ENCODE measurements around the gene SNX14.
"Not testable (repeated sequence)": the region's sequence is repeated elsewhere in the genome, so short reads cannot be mapped to it uniquely, and the experiment has no call there.

Gene SNX14, protein sequence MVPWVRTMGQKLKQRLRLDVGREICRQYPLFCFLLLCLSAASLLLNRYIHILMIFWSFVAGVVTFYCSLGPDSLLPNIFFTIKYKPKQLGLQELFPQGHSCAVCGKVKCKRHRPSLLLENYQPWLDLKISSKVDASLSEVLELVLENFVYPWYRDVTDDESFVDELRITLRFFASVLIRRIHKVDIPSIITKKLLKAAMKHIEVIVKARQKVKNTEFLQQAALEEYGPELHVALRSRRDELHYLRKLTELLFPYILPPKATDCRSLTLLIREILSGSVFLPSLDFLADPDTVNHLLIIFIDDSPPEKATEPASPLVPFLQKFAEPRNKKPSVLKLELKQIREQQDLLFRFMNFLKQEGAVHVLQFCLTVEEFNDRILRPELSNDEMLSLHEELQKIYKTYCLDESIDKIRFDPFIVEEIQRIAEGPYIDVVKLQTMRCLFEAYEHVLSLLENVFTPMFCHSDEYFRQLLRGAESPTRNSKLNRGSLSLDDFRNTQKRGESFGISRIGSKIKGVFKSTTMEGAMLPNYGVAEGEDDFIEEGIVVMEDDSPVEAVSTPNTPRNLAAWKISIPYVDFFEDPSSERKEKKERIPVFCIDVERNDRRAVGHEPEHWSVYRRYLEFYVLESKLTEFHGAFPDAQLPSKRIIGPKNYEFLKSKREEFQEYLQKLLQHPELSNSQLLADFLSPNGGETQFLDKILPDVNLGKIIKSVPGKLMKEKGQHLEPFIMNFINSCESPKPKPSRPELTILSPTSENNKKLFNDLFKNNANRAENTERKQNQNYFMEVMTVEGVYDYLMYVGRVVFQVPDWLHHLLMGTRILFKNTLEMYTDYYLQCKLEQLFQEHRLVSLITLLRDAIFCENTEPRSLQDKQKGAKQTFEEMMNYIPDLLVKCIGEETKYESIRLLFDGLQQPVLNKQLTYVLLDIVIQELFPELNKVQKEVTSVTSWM

DNA sequence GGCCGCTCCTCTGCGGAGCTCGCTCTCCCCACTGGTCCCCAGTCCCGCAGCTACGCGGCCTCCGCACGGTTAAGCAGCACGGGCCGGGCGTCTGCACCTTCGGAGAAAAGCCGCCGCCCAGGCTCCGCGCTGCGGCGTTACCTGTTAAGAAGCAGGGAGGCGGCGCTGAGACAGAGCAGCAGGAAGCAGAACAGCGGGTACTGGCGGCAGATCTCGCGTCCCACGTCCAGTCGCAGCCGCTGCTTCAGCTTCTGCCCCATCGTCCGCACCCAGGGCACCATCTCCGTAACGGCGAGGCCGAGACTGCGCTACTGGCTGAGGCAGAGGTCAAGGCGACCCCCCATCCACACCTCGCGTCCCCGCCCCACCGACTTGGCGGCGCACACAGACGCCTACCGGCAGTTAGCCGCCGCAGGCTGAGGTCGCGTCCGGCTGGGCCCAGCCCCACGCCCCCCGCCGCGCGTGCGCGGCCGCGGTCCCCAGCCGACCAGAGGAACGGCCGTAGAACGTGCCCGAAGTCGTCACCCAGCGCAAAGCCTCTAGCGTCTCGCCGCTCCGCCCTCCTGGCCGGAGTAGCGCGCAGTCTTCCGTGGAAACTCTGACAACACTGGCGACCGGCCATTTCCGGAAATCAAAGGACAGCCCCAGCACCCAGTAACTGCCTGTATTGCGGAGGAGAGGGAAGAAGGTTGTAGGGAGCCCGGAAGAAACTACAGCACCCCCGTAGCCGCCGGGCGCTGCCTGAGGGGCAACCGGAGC, at the start of gene SNX14:
TSS of gene SNX14 (minus strand) at position 421 of the 759 bp plus-strand sequence. CDS start at position 281, 140 bp downstream.
- peak; percentile 90 for DNase-seq (ENCODE audit: low read depth)

DNA sequence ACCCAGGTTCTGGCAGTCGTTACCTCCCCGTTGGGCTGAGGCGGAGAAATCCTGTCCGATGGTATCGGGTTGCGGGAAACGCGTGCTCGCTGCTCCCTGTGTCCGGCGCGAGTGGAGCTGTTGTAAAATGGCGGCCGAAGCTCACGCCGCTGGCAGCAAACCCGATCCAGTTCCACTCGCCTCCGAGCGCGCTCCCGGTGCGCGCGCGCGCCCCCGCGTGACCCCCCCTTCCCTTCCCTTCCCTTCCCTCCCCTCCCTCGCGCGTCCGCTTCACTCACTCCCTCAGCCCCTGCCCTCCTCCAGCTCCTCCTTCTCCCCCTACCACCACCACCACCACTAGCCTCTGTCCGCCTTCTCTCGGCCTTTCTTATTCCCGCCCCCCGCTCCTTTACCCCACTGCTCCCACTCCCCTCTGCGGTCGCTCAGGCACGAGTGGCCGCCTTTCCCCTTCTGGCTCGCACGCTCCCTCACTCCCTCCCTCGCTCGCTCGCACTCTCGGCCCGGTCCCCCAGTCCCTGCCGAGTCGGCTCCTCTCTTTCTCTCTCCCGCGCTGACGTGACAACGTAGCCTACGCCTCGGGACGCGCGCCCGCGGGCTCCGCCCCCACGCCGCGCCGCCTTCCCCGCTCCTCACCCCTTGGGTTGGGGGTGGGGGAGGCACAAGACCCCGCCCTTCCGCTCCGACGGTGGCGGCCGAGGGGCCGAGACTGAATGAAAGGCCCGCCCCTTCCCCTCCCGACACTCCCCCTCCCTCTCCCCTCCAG, 49.3 kb upstream of the SNX14 start, which contains the start of gene SYNCRIP:
TSS of gene SYNCRIP (minus strand) at position 113 of the 763 bp plus-strand sequence. CDS start 1,447 bp downstream, outside the sequence.
- peak; percentile 82 for DNase-seq (ENCODE audit: low read depth)

DNA sequence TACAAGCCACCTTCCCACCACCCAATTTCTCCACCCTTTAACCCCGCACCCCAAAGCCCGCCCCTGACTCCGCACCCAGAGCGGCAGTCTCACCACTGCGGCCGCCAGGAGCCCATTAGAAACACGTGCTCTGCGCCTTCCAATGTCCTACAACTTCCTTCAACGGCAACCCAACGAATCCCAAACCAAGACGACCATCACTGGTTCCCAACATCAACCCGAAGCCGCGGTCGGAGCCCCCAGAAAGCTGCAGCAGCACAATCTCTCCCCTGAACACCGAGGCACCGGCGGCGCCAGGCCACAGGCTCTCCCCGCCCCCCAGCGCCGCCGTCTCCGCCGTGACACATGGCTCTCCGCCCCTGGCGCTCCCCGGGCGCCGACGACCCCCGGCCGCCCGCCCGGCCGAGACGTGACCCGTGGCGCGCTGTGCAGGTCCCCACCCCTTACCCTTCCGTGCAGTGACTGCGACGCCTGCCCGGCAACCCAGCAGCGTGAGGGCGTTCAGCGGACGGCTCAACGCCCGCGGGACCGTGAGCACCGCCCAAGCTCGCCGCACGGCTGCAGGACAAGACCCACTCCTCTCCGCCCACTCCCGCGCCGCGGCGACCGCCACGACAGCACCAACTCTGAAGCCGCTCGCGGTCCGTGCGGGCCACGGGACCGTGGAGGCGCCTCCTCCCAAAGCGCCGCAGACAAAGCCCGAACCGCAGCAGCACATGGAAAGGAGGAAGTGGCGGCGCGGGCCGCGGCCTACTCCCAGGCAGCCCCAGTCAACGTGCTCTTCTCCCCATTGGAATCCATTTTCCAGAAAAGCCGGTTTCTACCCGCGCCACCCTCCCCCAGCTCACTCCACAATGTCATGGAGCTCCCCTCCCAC, 48.5 kb upstream of the SNX14 start:
- no peak for DNase-seq (ENCODE audit: low read depth)

DNA sequence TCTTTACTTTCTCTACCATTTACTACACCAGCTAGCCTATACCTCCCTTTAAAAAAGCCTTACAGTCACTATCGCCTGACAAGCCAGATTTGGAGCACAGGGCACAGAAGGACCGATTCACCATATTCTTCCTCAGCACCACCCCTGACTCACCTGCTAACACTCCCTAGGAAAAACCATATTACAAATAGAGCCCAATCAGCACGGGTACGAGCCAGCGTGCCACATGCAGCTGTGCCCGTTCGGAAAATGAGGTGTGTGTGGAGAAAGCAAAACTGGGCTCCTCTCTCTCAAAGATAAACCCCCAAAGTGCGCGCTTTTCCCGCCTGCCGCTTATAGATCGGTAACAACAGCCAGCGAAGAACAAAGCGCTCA, 47.9 kb upstream of the SNX14 start:
- DNase-seq (ENCODE audit: low read depth) = no peak

DNA sequence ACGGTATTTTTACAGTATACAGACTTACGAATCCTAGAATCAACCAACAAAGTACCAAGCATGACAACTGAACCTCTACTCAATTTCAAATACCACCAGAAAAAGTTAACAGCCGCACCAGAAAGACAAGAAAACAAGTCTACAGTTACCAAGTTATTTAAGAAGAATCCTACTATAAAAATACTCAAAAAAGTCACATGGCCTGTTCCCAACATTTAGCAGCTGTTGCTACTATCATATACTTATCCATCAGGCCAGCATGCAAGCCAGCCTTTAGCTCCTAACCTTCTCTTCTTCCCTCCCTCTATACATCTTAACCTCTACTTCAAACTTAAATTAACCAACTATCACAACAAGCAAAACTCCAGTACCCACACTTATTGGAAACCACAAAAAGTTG, 47.2 kb upstream of the SNX14 start:
- no peak for DNase-seq (ENCODE audit: low read depth)

DNA sequence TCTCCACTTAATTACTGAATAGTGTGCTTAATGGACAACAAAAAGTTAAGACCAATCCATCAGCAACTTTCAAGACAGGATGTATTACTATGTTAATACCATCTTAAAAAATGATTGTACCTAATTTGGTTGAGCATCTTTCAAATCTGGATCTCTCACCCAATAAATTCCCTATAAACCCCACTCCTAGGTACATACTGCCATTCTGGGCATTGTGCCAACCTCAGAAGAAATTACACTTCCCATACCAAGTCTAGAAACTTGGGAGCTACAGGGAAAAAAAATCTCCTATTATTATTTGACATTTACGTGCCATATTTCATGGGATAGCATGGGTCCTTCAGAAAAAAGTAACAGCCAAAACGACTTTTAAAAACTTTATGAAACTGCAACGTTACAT, 43.9 kb upstream of the SNX14 start:
- DNase-seq (ENCODE audit: low read depth) = no peak

DNA sequence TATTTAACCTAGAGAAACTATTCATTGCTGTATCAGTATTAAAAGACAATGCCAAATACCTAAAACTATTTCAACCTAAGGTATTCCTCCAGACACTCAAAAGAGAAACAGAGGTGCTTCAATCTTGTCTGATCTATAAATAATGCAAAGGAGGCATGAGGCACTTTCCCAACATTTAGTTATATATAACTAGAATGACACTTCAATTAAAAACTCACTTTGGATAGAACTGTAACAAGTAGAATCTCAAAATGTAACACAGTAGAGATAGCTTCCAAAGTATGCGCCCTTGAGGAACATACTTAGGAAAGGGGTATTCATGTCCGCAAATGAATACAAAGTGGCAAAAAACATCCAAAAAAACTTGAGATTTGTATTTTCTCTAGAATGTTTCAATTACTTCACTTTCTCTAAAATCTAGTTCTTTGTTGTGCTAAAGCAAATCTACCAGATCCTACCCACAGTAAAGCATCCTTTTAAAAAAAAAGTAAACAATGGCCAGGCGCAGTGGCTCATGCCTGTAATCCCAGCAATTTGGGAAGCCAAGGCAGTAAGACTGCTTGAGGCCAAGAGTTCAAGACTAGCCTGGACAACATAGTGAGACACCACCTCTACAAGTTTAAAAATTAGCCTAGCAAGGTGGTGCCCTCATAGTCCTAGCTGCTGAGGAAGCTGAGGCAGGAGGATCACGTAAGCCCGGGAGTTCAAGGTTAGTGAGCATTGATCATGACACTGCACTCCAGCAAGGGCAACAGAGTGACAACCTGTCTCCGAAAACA, 38.7 kb upstream of the SNX14 start:
- DNase-seq (ENCODE audit: low read depth) = no peak

DNA sequence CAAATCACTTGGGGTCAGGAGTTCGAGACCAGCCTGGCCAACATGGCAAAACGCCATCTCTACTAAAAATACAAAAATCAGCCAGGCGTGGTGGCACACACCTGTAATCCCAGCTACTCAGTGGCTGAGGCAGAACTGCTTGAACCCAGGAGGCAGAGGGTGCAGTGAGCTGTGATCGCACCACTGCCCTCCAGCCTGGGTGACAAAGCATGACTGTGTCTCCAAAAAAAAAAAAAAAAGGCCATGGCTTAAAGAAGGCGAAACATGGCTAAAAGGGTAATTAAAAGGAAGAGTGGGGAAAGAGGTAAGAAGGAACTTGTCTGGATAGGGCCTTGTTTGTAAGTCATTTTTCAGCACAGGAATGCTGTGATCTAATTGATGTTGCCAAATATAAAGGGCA, 37.5 kb upstream of the SNX14 start:
- not testable (repeated sequence) for DNase-seq (ENCODE audit: low read depth)

DNA sequence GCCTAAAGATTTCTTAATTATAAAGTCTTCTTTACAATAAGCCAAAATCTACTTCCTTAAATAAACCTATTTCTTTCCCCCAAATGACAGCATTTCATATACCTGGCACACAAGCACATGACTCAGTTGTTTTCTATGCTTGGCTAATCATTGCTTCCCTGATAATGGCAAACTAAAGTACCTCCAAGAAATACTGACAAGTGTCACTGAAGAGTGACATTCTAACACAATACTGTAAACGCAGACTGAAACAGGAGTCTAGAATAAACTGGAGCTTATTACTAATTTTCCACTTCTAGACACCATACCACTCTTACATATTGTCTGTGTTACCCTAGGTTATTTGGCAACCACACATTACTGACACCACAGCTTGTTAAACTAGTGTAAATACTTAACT, 34.7 kb upstream of the SNX14 start:
- no peak for DNase-seq (ENCODE audit: low read depth)

DNA sequence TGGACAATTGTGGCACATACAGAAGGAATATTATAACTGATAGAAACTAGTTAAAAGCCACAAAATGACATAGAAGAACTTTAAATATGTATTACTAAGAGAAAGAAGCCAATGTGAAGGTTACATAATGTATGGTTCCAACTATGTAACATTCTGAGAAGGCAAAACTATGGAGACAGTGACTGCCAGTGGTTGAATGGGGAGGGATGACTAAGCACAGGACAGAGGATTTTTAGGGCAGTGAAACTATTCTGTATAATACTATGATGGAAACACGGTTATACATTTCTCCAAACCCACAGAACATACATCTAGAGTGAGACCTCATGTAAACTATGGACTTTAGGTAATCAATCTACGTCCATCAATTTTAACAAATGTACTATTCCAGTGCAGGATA, 26.6 kb upstream of the SNX14 start:
- no peak for DNase-seq (ENCODE audit: low read depth)

DNA sequence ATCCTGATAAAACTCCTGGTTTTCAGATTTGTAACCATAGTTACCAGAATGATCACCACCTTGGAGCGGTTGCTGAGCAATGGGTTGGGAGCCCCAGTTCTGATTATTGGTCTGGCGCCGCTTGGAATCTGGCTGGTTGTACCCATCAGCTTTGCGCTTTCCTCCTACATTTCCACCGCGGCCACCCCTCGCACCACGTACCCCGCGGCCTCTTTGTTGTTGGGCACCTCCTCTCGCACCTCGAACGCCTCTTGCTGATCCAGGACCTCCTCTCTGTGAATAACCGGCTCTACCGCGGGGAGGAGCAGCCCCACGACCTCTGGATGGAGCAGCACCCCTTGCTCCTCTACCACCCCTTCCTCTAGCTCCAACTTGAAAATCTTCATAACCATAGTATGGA, 21.1 kb upstream of the SNX14 start:
- no peak for DNase-seq (ENCODE audit: low read depth)

DNA sequence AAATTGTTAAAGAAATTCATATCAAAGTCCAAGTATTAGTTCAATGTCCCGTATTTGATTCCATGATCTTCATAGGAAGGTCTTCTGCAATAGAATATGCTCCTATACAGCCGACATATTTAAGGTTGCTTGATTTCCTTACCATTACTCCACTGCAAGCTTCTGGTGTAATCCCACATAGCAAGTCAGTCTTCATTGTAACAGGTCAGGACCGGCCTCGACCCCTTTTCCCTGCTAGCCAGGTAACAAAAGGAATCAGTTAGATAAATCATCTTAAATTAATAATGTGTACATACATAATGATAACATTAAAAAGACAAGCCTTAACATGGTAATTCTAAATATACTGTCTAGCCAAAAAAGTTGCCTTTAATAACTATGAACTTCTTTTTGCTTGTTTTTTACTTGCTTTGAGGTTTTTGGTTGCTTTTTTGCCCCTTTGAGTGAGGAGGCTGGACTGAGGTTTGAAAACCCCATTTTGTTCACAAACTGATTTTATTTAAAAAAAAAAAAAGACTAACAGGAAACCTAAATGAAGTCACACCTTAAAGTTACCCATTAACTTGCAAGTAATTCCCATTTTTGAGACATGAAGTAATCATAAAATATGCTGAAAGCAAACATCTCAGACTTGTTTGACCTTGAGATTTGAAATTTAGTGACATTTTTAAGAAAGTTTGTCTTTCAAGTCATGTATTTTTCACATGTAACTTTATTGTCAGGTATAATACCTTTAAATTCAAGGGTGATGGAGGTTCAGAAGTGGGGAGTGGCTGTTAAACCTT, 19.2 kb upstream of the SNX14 start:
- no peak for DNase-seq (ENCODE audit: low read depth)

DNA sequence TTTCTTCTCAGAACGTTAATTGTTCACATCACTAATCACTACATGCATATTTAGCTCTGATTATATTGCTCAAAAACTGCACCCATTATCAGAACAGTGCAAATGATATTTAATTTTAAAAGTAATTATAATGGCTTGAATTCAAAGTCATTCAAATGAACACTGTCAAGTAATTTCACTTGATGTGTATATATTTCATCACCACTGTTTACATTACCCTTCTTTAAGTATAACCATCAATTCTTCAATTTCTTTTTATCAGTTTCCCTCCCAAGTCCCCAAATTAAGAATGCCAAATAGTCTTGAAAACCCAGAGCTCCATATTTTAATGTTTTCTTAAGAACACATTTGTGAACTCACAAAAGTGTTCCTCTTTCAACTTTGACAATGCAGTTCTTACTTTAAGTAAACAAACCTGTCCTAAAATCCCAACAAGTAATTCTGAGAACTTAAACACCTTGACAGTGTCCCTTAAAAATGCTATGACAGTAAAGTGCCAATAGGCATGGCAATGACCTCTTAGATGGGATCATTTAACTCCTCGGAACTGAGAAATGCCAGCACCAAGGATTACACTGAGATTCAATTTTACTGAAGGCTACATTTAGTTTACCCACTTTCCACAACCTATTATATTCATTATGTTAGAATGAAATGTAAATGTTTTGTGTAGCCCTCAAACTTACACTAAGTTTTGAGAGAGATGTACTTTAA, 16.7 kb upstream of the SNX14 start:
- no peak for DNase-seq (ENCODE audit: low read depth)

DNA sequence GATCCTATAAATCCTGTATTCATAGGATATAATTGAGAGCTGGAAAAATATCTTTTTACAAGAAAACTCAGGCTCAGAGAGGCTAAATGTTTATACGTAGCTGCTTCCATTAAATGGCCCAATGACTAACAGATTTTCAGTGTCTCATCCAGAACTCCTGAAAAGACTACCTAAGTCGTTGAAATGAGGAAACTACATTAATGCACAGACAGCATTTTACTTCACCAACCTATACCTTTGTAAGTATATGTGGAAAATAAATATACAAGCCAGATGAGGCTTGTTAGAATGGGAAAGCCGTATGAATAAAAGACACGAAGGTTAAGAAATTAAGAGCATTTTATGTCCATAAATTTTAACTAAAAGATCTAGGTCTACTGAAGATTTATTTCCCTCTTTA, 8.4 kb upstream of the SNX14 start:
- no peak for DNase-seq (ENCODE audit: low read depth)

DNA sequence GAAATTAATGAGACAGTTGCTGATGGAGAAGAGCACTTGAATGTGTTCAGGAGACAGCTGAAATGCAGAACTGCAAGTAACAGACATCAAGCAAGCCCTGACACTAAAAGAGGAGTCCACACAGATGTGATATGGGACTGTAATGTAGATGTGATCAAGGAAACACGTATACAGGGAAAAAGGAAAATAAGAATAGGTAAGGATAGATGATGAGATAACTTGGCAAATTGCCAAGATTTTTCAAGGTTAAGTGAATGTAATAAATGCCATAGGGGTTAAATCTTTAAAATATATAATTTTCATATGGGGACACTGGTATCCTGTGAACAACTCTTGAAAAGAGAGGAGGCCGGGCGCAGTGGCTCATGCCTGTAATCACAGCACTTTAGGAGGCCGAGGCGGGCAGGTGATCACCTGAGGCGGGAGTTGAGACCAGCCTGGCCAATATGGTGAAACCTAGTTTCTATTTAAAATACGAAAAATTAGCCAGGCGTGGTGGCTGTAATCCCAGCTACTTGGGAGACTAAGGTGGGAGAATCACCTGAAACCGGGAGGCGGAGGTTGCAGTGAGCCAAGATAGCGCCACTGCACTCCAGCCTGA, 7.2 kb upstream of the SNX14 start:
- DNase-seq (ENCODE audit: low read depth) = no peak

DNA sequence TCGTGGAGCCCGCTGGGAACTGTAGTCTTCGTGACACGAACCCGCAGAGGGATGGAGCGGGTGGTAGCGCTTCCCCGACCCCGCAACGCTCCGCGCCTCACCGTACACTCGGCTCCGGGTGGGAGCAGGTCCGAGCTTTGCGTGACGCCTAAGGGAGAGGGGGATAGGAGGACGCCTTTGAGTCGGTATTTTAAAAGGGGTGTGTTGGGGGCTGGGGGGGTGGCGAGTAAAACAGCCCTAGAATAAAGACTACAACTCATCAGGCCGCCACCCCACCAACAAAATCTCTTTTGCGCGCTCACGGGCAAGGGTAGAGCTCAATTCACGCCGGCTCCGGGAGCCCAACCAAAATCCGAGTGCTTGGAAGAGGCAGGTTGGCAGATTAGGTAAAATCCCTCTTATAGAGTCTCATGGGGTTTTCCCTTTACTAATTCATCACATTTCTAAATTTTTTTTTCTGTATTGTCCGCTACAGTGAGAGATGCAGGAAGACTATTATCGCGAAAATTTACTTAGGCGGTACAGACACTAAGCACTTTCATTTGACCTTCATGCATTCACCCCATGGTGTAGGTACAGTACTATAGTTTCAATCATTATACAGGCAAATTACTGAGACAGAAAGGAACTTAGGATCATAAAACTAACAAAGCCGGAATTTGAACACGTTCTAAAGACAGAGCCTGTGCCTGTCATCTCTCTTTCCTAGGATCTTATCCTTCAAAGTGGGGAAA, 706 bp upstream of the SNX14 start:
- DNase-seq (ENCODE audit: low read depth) = peak; percentile 13

DNA sequence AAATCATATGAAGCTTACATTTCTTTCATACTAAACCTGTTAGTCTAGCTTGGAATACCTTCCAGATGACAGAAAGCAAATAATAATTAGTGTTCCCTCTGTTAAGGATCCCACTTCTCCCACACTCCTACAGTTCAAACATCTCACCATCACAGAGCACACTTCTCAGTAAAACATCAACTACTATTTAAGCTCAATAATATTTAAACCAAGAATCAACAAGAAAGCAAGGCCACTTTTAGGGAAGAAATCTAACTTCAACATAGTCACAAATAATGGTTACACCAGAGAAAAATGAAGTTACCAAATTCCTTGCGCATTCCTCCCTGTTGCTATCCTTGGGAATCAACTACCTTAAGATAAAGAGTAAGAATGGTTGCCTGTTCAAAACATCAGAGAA, 1.6 kb downstream of the SNX14 start:
- DNase-seq (ENCODE audit: low read depth) = no peak
